GM12872 (cell line): ENCODE data around the gene SRBD1.

Source experiments
- TF ChIP-seq, protein P1 (sequence below): IDR thresholded peaks from 3 replicates; pipeline ENCODE4 v1.5.1; 2011; ENCODE audit warnings: low read depth, mild to moderate bottlenecking, low read length, moderate library complexity; ENCODE audit not compliant: insufficient read depth

Gene SRBD1

DNA sequence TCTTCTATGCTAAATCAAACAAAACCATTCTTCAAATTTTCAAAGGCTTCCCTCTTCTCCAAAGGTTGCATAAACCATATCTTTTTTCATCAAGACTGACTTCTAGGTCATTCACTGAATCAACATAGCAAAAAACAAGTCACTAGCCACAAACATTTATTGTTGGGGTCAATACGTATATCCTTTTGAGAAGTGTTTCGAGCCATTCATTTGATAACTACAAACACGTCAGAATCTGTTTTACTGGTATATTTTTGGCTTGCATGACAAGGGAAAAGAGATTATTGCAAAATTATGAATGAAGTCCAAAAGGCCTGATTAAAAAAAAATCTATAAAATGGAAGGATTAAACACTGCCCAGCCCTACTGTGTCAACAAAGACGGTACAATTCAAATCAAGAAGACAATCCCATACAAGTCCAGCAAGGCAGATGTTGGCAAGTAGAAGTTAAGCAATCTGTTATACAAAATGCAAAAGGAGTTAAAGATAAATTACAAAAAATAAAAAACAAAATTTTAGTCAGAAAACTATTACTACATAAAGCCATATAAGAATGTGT is 222.4 kb downstream of the SRBD1 start:
- TF ChIP-seq, protein P1, sequence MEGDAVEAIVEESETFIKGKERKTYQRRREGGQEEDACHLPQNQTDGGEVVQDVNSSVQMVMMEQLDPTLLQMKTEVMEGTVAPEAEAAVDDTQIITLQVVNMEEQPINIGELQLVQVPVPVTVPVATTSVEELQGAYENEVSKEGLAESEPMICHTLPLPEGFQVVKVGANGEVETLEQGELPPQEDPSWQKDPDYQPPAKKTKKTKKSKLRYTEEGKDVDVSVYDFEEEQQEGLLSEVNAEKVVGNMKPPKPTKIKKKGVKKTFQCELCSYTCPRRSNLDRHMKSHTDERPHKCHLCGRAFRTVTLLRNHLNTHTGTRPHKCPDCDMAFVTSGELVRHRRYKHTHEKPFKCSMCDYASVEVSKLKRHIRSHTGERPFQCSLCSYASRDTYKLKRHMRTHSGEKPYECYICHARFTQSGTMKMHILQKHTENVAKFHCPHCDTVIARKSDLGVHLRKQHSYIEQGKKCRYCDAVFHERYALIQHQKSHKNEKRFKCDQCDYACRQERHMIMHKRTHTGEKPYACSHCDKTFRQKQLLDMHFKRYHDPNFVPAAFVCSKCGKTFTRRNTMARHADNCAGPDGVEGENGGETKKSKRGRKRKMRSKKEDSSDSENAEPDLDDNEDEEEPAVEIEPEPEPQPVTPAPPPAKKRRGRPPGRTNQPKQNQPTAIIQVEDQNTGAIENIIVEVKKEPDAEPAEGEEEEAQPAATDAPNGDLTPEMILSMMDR = no peak

DNA sequence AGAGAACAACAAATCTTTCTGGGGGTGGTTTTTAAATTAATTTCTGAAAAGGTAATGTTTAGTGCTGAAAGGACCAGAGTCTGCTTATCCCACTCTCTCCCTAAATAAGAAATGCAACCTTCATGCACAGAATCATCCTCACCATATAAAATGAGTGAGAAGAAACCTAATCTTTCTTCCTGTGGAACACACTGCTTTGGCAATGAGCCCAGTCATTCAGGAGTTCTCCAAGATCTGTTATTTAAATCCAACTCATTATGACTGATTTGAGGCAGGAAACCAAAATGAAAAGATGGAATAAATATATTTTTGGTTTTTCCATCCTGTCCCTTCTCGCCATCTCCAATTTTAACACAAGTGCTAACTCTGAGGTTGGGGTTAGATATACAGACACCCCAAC is 228.3 kb downstream of the SRBD1 start:
- TF ChIP-seq, protein P1 = no peak

DNA sequence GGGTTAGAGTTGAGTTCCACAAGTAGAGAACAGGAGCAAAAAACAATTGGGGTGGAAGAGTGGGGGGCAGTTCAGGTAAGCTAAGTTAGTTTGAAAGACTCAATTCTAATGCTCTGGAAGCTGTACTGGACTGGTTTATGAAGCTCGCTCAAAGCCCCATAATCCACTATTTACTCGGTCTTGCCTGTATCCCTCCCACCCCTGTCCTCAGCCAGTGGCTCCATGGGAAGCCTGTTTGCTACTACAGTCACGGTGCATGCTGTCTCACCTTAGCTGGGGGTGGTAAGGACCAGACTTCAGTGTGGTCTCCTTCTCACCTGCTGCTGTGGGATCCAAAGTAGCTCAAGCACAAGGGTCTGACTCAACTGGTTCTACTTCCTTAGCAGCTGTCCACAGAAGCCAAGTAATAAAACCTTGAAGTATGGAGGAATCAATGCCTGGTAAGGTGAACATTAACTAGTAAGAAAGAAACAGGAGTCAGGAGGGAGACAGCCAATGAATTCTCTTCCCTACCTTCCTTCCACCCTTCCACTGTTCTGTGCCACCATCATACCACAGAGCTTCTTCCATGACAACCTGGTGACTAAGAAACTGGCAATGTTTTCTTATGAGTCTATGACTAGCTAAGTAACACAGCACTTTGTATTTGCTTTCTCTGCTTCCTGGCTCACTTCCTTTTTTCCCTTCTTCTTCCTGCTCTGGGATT is 230.8 kb downstream of the SRBD1 start:
- TF ChIP-seq, protein P1 = no peak

DNA sequence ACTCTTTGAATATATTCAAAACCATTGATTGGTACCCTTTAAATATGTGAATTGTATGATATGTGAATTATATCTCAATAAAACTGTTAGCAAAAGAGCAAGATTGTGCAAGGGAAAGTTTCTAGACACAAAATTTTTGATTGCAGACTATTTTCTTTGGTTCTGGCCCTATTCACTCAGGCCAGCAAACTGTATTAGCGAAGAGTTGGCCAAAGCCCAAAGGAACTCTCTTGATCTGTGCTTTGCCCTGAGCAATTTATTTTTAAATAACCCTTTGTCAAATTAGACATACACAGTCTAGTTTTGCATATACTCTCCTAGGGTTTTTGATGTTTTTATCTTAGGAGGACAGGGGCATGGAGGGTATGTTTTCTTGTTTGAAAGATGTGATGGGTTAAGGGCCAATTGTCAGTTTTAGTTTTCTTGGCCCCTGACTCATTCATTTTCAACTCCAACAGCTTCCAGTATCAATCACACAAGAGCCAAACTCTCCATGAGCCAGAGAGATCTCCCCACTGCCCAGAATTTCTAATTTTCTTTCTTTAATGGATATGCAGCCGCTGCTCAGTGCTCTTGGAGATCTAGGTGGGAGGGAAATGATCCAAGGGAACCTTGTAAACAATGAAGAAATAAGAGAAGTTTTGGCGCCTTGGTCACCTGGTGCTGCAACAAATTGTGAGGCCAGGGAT is 231.5 kb downstream of the SRBD1 start:
- TF ChIP-seq, protein P1 = no peak

DNA sequence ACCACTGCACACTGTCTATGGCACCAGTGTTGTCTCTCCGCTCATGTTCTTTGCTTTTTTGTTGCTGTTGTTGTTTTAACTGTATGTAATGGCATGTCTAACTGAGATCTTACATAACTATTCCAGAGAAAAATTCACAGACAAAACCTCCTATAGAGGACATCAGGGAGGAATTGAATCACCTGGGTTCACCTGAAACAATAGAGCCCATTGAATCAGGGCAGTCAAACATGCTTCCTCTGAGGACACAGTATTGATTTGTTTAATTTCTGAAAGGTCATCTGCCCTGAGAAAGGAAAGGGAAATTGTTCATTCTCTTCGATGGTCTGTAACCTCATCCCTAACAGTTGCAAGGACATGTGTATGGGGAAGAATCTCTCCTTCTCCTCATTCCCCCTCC is 237.5 kb downstream of the SRBD1 start:
- TF ChIP-seq, protein P1 = no peak

DNA sequence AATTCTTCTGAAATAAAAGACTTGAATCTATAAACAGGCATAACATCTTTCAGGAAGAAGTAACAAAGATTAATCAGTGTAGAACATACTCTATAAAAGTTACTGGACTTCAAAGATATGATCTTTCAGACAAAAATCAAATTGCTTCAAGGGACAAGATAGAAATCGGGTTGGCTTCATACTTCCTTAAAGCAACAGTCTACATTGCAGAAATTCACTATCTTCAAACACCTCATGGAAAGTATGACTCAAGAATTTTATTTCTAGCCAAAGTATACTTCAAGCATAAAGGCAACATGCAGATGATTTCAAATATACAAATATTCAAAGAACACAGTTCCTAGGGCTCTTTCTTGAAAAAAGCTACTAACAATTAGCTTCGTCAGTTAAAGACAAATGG is 240.7 kb downstream of the SRBD1 start:
- TF ChIP-seq, protein P1 = no peak

DNA sequence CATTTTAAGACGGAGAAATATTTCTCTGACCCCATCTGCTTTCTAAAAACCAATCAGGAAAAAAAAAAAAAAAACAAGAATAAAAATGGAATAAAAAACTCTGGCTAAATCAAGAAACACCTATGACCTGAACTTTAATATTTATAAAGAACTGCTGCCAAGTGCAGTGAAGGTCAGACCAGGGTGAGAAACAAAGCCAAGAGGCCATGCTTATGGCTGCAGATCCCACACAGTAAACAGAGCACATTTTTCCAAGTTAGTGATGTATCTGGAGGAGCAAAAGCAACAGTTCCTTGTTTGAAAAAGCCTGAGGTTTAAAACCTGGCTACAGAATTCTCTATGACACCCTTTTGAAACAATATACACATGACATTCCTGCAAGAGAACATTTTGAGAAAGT is 242.3 kb downstream of the SRBD1 start:
- TF ChIP-seq, protein P1 = no peak
